Mucosa of stomach (tissue), 1 donor: Measurements from ENCODE around the gene GLYATL1B.
A peak's percentile ranks its signal among the peaks of the same experiment; 100 is the strongest.

Experiments used
- H3K27me3 ChIP-seq: one replicate; pipeline ENCODE4 v1.7.0; 2013; ENCODE audit warnings: mild to moderate bottlenecking, low read length; ENCODE audit not compliant: control insufficient read depth, insufficient read depth
- H3K36me3 ChIP-seq: one replicate; pipeline ENCODE4 v1.7.0; 2013; ENCODE audit warnings: low read length; ENCODE audit not compliant: control insufficient read depth, insufficient read depth
- H3K4me1 ChIP-seq: one replicate; pipeline ENCODE4 v1.7.0; 2013; ENCODE audit warnings: mild to moderate bottlenecking, low read length; ENCODE audit not compliant: control insufficient read depth, insufficient read depth
- H3K4me3 ChIP-seq: one replicate; pipeline ENCODE4 v1.7.0; 2013; ENCODE audit warnings: low read length
- H3K9ac ChIP-seq: one replicate; pipeline ENCODE4 v1.7.0; 2013; ENCODE audit warnings: mild to moderate bottlenecking, low read length, moderate library complexity
- H3K9me3 ChIP-seq: one replicate; pipeline ENCODE4 v1.7.0; 2013; ENCODE audit warnings: mild to moderate bottlenecking, low read length, moderate library complexity; ENCODE audit not compliant: control insufficient read depth
- donor health status: Pancreatic carcinoma.

The GLYATL1B gene

DNA sequence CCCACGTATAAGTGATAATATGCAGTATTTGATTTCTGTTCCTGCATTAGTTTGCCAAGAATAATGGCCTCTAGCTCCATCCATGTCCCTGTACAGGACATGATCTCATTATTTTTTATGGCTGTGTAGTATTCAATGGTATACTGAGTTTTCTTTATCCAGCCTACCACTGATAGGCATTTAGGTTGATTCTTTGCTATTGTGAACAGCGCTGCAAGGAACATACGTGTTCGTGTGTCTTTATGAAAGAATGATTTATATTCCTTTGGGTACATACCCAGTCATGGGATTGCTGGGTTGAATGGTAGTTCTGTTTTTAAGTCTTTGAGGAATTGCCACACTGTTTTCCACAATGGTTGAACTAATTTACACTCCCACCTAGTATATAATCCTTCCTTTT, 55.1 kb downstream of the GLYATL1B start:
- H3K27me3 ChIP-seq, result no peaks in the 10 kb centered on the region
- H3K4me3 ChIP-seq, result no peak overlapping the region
- no peak overlapping the region for H3K9ac ChIP-seq
- no peaks in the 10 kb centered on the region for H3K36me3 ChIP-seq
- no peaks in the 10 kb centered on the region for H3K9me3 ChIP-seq
- H3K4me1 ChIP-seq, result peaks cover 22% of the 10 kb centered on the region

- no peaks in the 10 kb centered on the region for H3K9me3 ChIP-seq
- peaks cover 22% of the 10 kb centered on the region for H3K4me1 ChIP-seq
- H3K27me3 ChIP-seq, result no peaks in the 10 kb centered on the region
- H3K9ac ChIP-seq, result peak overlapping the region; percentile 86
- H3K36me3 ChIP-seq, result no peaks in the 10 kb centered on the region
- H3K4me3 ChIP-seq, result peak overlapping the region; percentile 44
Measured at GRCh38 chr11:59141673-59142460, 55.8 kb downstream of the GLYATL1B start.

- no peaks in the 10 kb centered on the region for H3K9me3 ChIP-seq
- peaks cover 22% of the 10 kb centered on the region for H3K4me1 ChIP-seq
- H3K36me3 ChIP-seq, result no peaks in the 10 kb centered on the region
- no peaks in the 10 kb centered on the region for H3K27me3 ChIP-seq
- H3K9ac ChIP-seq, result peak within 1 kb of the TSS; percentile 86
- H3K4me3 ChIP-seq, result peak within 1 kb of the TSS; percentile 44
Measured at GRCh38 chr11:59142530-59143507, 56.7 kb downstream of the GLYATL1B start, which contains the start of gene FAM111A. Gene FAM111A, plus strand, starts transcription at chr11:59142856. Its CDS starts 6,017 bp downstream, at chr11:59148873.

- Histone ChIP-seq H3K9me3 (no peaks in the 10 kb centered on the region), H3K4me1 (peaks cover 22% of the 10 kb centered on the region), H3K36me3 (no peaks in the 10 kb centered on the region), H3K9ac (peak overlapping the region; percentile 86), H3K4me3 (peak overlapping the region; percentile 52), H3K27me3 (no peaks in the 10 kb centered on the region)
Measured at GRCh38 chr11:59144096-59144495, 58.0 kb downstream of the GLYATL1B start.
